DOHH2 (cell line): ENCODE results near the gene ATP13A3.

ENCODE experiments used
- EZH2phosphoT487 ChIP-seq: fragments of 200-600 bp; sonication (generic); IDR thresholded peaks from 2 replicates; pipeline ENCODE4 v1.6.1; 2017; ENCODE audit warnings: borderline replicate concordance, mild to moderate bottlenecking, antibody characterized with exemption, low read length, moderate library complexity, mixed read lengths
- TF ChIP-seq, protein P1 (sequence below): fragments of 200-600 bp; sonication (generic); IDR thresholded peaks from one replicate; pipeline ENCODE4 v1.5.1; 2014; ENCODE audit warnings: antibody characterized with exemption, mild to moderate bottlenecking, low read depth, low read length; ENCODE audit not compliant: poor library complexity, severe bottlenecking

DNA sequence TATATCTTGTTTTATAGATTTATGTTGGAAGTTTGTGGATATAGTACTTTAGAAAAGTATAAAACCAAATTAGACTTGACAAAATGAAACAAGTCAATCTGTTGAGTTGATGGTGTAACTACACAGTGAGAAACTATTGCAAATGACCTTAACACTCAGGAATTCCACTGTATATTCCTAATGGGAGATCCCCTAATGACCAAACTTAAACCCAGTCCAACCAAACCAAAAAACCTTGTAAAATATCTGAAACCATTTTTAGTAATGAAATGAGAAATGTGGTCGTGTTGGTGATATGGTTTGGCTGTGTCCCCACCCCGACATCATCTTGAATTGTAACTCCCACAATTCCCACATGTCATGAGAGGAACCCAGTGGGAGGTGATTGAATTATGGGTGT, 31.9 kb upstream of the ATP13A3 start:
- TF ChIP-seq, protein P1, sequence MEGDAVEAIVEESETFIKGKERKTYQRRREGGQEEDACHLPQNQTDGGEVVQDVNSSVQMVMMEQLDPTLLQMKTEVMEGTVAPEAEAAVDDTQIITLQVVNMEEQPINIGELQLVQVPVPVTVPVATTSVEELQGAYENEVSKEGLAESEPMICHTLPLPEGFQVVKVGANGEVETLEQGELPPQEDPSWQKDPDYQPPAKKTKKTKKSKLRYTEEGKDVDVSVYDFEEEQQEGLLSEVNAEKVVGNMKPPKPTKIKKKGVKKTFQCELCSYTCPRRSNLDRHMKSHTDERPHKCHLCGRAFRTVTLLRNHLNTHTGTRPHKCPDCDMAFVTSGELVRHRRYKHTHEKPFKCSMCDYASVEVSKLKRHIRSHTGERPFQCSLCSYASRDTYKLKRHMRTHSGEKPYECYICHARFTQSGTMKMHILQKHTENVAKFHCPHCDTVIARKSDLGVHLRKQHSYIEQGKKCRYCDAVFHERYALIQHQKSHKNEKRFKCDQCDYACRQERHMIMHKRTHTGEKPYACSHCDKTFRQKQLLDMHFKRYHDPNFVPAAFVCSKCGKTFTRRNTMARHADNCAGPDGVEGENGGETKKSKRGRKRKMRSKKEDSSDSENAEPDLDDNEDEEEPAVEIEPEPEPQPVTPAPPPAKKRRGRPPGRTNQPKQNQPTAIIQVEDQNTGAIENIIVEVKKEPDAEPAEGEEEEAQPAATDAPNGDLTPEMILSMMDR = no peak
- TF ChIP-seq EZH2phosphoT487 = no peak
